CD4-positive, alpha-beta T cell treated with Interleukin-10 for 1 hour (primary cell): ENCODE measurements around the gene HOXA10.
A peak's percentile ranks its signal among the peaks of the same experiment; 100 is the strongest.

Source experiments
- DNase-seq: peaks from one replicate; pipeline ENCODE4 v3.0.0-alpha.2; 2020

Gene HOXA10

DNA sequence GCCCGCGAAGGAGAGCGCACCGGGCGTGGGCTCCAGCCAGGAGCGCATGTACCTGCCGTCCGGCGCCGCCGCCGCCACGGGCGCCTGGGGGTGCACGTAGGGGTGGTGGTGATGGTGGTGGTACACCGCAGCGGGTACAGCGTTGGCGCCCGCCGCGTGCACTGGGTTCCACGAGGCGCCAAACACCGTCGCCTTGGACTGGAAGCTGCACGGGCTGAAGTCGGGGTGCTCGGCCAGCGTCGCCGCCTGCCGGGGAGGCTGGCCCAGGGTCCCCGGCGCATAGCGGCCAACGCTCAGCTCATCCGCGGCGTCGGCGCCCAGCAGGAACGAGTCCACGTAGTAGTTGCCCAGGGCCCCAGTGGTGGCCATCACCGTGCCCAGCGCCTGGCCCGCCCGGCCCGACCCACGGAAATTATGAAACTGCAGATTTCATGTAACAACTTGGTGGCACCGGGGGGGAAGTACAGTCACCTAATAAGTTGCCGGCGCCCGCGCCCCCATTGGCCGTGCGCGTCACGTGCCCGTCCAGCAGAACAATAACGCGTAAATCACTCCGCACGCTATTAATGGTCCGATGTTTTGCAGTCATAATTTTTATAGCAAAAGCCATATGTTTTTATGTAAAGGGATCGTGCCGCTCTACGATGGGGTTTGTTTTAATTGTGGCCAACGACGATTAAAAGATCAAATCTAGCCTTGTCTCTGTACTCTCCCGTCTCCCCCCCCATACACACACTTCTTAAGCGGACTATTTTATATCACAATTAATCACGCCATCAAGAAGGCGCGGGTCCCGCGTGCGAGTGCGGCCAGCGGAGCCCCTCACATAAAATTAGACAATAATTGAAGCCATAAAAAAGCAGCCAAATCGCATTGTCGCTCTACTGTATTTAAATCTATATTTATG lies 8.8 kb downstream of the HOXA10 start, which contains the start of gene HOXA9:
TSS of gene HOXA9 (minus strand) at position 449 of the 907 bp plus-strand sequence. CDS start at position 369, 80 bp downstream.
- DNase-seq, result no peak

DNA sequence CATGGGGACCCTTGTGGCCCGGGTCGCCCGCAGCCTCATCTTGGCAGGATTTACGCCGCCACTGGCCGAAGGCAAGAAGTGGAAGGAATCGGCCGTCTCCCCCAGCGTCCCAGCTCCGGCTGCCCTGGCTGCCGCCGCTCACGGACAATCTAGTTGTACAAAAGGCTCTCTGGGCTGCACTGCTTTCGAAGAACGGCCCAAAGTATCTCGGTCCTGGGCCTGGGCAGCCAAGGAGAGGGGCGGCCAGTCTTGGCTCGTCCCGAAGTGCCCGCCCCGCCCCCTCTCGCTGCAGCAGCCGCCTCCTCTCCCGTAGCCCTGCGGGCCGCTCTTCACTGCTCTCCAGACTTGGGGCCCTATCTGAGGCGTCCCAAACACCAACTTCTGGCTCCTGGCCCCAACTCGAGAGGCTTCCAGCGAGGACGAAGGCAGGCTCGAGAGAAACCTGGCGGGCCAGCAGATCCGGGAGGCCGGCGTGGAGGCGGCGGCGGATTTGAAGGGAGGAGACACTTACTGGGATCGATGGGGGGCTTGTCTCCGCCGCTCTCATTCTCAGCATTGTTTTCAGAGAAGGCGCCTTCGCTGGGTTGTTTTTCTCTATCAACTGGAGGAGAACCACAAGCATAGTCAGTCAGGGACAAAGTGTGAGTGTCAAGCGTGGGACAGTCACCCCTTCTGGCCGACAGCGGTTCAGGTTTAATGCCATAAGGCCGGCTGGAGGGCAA lies 9.6 kb downstream of the HOXA10 start:
- no peak for DNase-seq

DNA sequence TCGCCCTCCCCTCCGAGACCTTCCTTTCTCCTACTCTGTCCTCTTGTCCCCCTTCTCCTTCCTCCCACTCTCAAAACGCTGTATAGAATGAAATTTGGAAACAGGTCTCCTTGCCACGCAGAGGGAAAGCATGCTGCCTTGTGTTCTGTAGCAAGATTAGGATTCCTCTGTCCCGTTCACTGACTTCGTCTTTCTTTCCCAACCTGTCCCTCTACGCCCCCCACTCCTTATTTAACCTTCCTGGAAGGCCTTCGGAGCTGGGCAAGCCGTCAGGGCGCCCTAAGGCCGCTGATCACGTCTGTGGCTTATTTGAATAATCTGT lies 10.1 kb downstream of the HOXA10 start:
- DNase-seq, result no peak

DNA sequence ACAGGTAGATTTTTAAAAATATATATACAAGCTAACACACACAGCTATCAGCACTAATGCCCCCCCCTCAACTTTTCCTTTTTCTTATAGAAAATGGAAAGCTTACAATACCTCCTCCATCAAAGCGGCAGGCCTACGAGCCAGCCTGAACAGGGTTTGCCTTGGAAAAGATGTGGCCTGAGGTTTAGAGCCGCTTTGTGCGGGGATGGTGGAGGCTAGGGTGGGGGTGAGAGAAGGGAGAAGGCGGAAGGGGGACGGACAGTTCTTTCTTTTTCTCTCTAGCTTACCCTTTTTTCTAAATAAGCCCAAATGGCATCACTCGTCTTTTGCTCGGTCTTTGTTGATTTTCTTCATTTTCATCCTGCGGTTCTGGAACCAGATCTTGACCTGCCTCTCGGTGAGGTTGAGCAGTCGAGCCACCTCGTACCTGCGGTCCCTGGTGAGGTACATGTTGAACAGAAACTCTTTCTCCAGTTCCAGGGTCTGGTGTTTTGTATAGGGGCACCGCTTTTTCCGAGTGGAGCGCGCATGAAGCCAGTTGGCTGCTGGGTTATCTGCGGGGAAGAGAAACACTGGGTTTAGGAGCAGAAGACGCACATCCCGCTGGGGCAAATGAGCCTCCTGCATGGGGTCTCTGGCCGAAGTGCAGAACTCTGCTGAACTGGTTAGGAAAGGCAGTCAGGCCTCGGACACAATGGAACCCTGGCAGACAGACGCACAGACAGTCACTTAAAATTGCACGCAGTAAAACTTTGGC lies 10.7 kb downstream of the HOXA10 start:
- DNase-seq, result no peak

DNA sequence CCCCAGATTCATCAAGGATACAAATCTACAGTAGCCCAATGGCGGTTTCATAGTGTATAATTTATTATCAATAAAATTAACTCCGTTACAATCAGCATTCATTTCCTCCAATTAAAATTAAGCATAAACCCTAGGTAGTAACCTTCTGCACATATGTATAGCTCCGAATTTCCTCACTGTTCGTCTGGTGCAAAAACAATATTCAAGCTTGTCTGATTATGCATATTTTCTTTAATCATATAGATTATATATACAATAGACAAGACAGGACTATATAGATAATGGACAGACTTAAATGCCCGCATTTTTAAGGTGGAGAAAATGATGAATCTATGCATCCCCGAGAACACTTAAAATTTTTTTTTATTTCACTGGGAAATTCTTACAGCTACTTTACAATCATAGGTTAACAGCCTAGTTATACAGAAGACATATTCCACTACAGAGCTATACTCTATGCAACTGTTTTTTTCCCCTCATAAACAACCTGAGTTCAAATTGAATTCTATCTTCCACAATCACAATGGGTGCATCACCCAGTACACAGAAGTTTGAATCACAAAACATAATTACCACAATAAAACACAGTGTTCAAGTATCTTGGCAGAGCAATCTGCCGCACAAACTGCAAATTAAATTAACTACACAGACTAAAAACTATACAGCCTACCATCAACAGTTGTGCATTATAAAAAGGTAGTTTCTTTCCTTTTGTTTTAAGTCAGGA lies 11.4 kb downstream of the HOXA10 start:
- no peak for DNase-seq

- DNase-seq, result no peak
Observed at GRCh38 chr7:27161721-27162560, 12.2 kb downstream of the HOXA10 start.

- DNase-seq, result no peak
Observed at GRCh38 chr7:27161214-27161720, 12.9 kb downstream of the HOXA10 start.

GRCh38 chr7:27160546-27161213 lies 13.4 kb downstream of the HOXA10 start:
- peak; percentile 86 for DNase-seq

DNA sequence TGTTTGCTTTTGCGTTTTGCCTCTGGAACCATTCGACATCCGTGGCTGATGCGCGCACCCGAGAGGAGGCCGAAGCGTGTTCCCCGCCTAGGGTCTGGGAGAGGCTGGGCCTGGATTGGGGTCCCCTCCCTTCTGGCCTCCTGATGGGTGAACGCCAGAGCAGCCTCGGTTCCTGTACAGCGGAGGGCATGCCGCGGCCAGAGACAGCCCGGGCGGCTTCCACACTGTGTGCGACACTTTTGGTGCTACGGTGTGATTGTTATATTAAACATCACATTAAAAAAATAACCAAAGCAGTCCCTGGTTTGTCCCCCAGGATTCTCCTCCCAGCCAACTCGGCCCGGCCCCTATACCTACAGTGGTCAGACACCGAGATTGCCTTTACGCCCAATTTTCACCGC lies 14.0 kb downstream of the HOXA10 start:
- DNase-seq, result no peak

GRCh38 chr7:27159266-27160144 lies 14.6 kb downstream of the HOXA10 start:
- DNase-seq, result no peak

DNA sequence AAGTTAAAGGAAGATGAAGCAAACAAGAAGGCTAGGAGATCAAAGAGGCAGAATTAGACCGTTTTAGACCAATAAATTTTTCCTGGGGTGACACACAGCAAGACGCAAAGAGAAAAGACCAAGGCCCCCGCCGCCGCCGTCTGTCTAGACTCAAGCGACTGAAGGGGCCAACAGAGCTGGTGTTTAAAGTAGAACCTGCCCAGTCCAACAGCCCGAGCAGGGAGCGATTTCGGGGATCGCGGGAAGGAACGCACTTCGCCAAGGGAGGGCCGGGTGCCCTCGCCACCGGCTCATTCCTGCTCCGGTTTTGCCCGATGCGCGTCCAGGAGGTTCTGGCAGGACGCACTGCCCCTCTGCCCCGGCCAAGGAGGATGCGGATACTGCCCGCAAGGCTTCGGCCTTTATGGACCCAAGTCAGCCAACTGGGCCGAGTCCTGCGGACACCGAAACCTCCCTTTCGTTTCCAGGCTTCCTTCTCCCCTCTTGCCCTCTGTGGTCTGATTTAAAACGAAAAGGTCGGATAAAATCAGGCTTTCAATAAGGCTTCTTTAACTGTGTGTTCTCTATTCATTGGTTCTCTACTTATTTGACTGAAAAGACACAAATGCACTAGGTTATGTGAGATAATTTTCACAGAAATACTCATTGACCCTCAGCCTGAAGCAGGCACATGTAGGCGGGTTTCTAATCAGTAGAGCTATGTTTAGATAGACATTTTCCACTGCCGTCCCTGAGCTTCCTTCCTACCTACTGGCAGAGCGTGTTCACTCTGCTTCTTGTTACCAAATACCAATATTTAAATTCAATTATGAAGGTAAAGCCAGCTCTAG lies 15.5 kb downstream of the HOXA10 start:
- no peak for DNase-seq

DNA sequence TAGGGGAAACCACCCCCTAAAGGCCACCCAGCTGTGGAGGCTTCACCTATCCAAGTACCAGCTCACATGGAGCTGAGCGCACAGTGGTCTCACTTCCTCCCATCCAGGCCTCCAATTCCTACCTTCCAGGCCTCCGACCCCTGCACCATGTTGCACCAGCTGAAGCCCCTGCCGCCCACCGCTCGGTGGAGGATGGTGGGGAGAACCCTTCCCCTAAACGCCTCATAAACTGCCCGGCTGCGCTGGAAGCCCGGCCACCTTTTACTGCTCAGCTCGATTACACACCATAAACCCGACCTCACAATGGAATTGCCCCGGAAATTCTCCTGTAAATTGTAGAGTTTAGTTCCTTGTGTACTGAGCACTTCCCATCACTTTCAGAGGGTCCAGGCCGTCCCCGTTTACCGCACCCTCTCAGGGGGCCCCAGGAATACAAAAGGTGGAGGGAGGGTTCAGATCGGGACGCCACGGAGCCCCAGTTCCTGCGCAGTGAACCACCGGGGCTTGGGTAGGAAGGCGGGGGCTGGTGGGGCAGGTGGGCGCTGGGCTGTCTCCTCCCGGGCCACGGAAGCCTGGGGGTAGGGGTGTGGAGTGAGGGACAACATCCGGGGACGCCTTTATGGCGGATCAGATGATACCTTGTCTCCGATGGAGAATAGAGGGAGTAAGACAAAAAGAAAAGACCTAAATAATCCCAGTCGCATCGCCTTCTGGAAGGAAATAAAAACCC lies 16.3 kb downstream of the HOXA10 start:
- DNase-seq, result no peak

DNA sequence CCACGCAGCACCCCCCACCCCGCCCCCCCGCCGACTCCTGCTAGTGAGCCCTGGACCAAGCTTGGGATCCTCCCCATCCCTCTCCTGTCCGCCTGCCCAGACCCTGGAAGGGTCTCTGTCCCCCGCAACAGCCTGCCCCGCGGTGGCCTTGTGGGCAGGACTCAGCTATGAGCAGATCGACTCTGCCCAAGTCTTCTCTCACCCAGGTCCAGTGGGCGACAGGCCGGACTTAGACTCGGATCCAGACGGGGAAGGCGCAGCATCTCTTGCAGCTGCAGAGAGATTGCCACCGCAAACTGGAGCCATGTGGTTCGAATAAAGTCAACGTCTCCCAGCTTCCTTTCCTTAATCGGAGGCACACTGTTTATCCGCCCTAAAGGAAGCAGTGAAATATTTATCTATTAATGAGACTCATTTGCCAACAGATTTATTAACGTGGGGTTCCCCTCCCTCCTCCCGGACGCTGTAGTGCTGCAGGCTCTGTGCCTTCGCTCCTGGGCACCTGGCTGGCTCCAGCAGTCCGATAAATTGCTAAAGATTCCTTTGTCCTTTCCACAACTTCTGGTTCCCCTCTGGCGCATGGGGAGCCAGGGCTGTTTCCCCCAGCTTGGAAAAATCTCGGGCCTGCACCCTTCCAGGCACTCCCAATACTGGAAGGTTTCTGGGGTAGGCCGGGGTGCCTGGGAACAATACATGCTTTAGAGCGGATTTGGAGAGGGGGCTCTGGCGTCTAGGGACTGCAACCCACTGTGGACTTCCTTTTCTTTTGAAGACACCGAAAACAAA lies 17.0 kb downstream of the HOXA10 start:
- no peak for DNase-seq

DNA sequence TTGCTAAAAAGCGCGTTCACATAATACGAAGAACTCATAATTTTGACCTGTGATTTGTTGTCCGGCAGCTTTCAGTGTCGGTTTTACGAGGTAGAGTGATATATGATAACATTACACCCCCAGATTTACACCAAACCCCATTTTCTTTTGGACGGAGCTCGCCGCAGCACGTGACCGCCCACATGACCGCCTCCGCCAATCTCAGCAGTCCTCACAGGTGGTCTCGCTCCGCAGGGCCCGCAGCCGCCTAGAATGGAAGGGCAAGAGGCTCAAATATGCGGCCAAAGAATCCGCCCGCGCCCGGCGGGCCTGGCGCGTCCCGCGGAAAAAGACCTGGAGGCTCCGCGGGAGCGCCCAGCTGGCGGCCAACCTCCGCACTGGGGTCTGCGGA lies 17.6 kb downstream of the HOXA10 start, which contains the start of gene HOXA7:
TSS of gene HOXA7 (minus strand) at position 168 of the 391 bp plus-strand sequence. CDS start at position 38, 130 bp downstream.
- DNase-seq, result no peak

DNA sequence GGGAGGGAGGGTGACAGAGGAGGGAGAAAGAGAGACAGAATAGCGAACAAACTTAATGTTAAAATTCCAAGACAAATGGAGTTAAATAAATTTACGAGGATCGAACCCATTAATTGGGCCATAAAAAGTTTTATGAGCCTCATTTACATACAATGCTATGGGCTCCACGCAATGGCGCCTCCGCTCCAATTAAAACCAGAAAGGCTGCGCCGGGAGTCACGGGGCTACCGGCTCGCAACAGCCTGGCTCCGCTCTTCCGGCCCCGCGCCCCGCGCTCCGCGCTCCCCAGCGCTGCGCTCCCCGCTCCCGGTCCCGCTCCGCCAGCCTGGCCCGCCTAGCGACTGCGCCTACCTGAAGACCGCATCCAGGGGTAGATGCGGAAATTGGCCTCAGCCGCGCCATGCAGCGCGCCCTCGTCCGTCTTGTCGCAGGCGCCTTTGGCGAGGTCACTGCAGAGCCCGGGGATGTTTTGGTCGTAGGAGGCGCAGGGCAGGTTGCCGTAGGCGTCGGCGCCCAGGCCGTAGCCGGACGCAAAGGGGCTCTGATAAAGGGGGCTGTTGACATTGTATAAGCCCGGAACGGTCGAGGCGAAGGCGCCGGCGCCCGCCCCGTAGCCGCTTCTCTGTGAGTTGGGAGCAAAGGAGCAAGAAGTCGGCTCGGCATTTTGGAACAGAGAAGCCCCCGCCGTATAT lies 18.2 kb downstream of the HOXA10 start:
- DNase-seq, result no peak
